Islet of Langerhans (tissue), 1 donor: ENCODE results near the gene IL24.

ENCODE experiments used
- FAIRE-seq: peaks from one replicate; lab custom pipeline; 2011; peaks lifted over from hg19 to GRCh38; lab: Jason Lieb, UNC

Gene IL24

DNA sequence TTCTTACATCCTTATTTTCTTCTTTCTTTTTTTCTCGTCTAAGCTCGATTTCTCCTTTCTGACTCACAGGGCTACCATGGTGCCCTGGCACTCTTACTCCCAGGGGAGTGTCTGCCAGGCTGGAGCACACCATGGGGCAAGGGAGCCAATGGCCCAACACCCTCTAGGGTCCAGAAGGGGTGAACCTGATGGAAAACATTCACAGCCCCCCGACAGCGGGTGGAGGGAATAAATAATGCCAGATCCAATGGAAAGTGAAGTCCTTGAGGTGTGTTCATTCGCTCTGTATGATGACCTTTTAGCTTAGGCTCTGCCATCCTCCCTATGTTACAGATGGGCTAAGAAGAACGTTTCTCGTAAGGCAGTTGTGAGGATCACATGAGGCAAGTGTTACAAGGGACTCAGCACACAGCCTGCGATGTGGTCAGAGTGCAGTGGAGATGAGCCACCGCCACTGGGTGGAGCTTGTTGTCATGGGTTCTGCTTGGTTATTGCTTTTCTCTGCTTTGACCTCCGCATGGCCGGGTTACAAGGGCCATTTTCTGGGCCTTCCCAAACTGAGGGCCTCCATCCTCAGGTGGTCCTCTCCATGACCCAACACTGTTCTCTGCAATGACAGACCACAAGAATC, 28.0 kb downstream of the IL24 start:
- no peak for FAIRE-seq

DNA sequence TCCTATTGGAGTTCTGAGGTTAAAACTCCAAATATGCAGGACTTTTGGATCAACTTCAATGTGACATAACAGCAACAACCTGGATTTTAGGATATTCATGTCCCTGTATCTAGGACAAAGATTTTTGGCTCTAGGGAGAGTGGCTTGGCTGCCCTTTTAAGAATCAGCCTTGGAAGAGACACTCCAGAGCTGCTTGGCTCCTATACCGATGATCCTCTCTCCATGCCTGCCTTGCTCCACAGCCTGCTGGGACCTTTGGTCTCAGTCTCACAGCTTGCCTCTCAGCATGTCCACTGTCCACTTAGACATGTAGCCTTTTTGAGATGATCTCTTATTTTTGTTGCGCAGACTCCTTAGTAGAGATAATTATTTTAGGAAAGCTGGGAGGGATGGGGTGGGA, 29.0 kb downstream of the IL24 start:
- FAIRE-seq = no peak

DNA sequence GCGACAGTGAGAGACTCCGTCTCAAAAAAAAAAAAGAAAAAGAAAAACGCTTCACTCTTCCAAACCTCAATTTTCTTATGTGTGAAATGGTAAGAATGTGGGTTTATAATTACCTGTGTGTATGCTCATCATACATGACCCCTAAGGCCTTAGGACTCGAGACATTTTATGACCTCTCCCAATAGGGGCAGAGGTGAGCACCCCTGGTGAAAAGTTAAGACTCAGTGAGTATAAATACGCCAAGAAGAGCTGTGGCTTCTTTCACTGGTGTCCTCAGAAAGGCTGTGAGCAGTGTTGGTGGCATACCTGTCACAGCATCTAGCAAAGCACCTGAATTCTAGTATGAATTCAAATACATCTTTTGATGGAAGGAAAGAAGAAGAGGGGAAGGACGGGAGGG, 32.3 kb downstream of the IL24 start:
- FAIRE-seq = no peak

DNA sequence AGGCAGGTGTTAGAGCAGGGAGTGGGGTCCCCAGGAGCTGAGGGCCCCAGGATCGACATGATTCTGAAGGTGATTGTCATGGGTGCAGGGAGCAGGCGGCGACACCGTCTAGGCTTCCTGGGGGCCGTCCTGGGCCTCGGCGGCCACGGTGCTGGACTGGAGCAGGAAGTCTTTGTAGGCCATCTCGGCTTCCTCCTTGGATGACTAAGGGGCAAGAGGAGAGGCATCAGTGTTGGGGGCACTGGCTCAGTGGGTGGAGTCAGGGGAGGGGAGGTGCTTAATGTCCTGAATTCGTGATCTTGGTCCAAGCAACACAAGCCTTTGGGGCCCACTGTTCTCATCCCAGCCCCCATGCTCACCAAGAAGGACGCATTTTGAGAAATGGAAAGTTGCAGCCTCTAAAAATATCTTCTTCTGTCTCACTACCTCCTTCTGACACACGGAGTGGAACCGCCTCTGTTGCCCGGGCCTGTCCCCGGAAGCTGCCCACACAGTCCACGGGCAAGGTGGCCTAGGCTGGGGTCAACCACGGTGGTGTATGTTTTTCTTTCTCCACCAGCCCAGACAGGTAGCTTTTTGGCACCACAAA, 33.1 kb downstream of the IL24 start:
- FAIRE-seq = no peak

DNA sequence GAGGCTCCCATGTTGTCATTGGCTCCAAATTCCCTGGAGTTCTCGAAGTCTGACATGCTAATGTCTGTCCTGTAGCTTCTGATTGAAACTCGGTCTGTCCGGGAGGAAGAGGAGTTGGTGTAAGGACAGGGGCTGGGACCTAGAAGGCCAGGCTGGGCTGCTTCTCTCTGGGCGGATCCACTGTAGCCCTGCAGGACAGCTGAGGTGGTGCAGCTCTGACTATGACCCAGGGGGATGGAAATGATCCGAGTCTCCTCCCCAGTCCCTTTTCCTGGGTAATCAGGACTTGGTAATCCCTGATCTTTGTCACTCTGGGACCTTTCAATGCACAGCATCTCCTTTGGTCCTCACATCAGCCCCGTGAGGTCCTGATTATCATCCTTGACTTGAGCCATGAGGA, 34.5 kb downstream of the IL24 start:
- FAIRE-seq = no peak

DNA sequence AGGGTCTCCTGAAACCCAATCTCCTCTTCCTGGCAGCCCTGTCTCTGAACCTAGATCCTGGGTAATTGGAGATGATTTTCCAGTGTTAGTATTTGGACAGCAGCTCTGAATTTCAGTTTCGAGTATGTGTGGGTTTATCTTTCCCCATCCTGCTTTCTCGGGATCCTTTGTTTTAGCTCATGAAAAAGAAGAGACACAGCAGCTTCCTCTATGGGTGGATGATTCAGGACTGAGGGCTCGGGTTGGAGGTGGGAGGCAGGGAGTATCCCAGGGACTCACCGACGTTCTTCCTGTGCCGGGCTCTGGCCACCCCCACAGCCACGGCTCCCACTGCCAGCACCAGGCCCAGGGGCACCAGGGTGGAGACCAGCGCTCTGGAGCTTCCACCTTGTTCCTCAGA, 34.9 kb downstream of the IL24 start:
- FAIRE-seq = no peak

DNA sequence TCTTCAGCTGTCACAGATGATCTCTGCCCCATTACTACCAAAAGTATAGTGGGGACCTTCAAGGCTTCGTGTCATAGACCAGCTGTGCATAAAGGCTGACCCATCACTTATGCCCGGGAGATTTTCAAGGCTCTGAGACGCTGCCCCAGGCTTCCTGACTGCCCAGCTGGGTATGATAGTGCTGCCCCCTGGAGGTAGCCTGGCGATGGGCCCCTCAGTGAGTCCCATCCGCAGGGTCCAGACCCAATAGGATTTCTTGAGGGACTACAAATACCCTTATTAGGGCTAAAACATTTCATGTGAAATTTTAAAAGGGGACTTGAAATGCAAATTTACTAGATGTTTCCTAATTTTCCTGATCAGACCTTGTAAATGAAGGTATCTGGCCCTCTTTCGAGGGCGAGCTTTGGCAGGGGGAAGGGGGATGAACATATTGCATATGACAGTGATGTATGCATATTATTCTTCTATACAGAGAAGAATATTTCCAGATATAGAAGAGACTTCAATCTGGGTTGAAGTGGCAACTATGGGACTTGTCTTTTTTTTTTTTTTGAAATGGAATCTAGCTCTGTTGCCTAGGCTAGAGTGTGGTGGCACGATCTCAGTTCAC, 36.2 kb downstream of the IL24 start:
- FAIRE-seq = no peak

DNA sequence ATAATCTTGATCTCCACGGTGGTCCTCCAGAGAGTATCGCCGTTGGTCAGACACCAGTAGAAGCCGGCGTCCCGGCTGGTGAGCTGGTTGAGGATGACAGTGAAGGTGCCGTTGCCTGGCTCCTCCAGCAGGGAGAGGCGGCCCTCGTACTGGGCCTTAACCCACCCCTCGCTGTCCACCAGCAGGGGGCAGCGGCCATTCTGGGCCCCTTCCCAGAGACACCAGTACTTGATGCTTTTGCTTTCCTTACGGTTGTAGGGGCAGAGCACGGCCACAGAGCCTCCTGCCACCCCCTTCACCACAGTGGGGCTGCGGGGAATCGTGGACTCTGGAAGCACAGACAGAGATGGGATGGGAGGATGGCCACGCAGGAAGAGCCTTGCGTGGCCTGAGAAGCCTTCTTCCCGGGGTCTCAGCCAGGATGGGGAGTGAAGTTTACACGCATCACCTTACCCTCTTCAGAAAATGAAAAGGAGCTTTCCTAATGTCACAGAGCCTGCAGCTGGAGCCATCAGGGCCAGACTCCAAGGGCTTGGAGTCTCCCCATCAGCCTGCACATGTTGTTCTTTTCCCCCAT, 38.3 kb downstream of the IL24 start:
- no peak for FAIRE-seq

DNA sequence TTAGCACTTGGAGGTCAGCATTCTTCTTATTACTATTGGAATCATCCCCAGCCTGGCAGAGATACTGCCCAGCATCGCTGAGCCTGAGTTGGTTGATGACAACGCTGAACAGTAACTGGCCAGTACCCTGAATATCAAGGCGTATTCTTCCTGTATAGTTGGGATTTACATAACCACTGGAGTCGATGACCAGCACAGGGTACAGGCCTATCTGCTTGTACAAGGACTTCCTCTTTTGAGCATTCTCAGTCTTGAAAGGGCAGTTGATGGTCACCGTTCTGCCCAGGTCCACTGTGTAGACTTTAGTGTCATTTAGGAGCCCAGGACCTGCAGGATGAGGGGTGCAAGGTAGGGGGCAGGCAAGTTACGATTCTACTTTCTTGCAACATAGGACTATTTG, 40.2 kb downstream of the IL24 start:
- FAIRE-seq = no peak

DNA sequence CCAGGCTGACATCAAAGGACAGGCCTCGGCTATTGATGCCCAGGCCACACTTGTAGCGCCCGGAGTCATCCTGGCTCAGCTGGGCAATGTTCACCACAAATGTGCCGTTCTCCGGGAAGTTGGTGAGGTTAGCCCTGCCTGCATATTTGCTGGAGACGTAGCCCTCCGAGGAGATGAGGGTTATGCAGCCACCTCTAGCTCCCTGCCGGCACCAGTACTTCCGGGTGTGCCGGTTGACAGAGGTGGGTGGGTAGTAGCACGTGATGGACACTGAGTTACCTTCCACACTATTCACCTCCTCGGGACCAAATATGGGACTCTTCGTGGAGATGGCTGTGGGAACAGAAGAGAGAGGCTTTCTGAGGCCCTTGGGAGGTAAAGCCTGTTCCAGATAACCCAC, 41.9 kb downstream of the IL24 start:
- FAIRE-seq = no peak

DNA sequence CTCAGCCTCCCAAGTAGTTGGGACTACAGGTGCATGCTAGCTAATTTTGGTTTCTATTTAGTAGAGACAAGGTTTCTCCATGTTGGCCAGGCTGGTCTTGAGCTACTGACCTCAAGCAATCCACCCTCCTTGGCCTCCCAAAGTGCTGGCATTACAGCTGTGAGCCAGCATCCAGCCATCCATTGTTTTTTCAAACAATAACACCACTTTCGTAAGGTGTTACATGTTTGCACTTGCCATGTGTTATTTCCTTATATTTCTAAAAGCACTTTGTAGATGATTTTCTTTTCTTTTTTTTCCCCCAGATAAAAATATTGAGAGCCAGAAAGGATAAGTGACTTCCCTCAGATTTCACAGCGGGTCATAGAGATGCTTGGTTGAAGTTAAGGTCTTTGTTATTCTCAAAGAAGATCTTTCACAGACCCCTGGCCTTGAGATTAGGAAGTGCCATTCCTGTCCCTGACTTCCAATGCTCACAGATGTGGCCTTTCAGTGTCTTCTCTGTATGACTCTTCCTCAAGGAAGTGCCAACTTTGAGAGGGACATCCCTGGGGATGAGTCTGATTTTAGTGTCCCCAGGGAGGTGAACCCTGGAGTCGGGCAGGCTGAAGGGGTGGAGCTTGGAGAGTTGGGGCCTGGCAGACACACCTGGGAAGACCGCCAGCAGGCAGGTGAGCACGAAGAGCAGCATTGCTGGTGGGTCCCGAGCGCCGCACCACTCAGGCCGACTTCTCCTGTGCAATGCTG, 42.8 kb downstream of the IL24 start:
- FAIRE-seq = no peak

DNA sequence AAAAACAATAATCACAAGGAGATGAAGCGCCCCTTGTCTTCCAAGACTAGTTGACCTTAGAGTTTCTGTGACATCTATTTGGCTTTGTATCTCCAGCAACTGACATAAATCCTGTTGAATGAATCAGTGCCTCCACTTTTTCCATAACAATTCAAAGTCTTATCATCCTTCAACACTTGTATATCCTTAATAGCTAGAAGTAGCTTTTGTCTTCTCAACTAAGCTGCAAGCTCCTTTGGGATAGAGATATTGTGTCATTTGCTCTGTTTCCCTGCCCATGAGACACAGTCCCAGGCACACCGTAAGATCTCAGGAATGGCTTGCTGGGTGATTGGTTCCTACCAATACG, 43.3 kb downstream of the IL24 start:
- FAIRE-seq = no peak

DNA sequence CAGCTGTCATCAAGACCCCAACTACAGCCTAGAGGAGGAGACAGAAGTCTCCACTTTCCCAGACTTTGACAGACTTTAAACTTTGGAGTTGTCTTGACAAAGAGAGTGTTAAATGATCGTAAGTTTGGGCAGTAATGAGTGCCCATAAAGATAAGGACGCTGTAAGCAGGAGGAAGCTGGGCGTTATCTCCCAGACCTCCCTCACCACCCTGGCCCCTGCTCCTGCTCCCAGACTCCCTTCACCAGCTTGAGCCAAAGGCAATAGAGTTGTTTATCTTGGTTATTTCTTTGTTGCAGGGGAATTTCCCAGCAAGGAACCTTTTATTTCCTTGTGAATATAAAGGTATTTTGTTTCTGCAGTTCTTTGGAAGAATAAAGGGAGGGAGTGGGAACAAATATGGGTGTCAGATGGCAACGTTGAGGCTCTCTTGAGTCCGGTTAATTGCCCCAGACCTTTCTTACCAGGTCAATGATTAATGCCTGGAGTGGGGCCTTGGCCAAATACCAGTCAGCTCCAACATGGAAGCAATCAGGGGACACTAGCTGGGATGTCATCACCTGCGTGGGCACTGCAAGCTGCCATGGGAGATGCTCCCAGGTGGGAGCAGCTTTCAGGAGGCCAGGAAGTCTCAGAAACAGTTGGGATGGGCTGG, 44.6 kb downstream of the IL24 start:
- no peak for FAIRE-seq

DNA sequence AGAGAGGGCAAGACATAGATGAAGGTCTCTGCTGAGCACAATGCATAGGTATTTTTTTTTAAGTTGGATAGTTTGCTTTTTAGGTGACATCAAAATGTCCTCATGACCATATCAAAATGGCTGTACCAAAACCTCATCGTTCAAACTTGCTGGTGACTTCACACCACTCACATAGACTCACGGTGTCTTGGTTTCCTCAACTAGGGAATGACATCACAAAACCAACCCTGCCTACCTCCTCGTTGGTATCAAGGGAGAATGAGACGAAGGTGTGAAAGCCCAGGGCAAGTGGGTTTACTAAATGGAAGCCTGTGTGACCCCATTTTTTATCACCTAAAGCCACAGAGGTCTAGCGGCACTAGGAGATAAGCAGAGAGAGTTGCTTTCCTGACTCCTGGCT, 47.5 kb downstream of the IL24 start:
- FAIRE-seq = no peak

DNA sequence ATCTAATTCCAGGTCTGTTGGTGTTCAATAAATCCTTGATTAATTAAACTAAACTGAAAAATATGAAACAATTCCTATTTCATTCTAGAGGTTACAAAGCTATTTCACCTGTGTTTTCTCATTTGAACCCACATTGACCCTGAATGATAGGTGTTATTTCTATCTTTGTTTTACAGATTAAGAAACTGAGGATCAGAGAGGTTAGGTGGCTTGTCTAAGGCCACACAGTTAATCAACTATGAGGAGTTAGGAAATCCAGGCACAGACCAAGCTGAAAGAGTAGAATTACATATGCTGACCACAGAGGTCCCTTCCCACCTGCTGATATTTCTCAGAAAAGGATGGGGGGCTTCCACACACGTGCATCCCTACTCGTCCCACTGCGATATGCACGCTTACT, 48.5 kb downstream of the IL24 start:
- FAIRE-seq = no peak

DNA sequence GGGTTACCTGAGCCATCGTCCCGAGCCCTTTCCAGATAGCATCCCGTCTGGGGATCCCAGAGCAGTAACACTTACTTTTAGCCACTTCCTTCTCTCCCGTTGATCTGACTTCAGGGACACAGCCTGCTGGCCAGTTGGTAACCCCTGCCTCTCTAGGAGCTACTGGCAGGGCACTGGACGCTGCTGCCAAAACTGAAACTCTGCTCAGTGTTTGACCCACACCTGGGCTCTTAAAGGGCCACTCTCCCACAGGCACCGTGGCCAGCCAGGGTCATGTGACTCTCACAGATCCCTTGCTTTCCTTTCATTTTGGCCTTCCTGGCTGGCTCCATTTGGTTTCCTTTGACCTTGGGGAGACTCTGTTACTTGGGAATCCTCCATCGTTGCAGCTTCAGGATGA, 49.0 kb downstream of the IL24 start, which contains the start of gene PIGR:
Gene PIGR, minus strand, starts transcription at position 206 of the 400 bp plus-strand sequence. CDS start 5,935 bp downstream, outside the sequence.
- FAIRE-seq = no peak

DNA sequence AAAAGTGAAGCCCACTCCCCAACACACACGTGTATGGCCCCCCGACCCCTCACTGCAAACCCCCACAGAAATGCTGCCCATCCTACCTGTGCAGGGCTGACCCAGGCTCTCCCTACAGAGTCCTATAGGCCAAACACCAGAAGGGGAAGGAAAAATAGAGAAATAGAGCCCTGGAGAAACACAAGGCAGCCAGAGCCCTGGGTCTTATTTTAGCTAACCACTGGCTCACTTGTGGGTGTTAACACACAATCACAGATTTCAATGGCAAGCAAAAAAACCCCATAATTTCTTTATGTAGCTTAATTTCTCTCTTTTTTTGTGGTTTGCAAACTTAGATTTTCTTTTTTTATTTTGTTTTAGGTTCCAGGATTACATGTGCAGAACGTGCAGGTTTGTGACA, 50.0 kb downstream of the IL24 start:
- FAIRE-seq = no peak

DNA sequence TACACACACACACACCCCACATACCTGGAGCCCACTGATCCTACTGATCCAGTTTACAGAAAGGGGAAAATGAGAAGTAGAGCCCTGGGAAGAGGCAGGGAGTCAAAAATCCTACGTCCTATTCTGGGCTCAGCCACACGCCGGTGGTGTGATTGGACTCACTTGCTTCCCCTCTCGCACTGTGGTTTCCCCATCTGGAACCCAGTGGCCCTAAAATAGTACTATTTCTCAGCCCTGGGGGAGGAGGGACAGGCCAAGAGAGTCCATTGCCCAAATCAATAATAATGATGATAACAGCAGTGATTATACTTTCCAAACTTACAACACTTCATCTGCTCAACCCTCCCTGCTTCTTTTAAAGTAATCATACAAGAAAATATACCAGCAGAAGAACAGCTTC, 52.0 kb downstream of the IL24 start:
- no peak for FAIRE-seq

DNA sequence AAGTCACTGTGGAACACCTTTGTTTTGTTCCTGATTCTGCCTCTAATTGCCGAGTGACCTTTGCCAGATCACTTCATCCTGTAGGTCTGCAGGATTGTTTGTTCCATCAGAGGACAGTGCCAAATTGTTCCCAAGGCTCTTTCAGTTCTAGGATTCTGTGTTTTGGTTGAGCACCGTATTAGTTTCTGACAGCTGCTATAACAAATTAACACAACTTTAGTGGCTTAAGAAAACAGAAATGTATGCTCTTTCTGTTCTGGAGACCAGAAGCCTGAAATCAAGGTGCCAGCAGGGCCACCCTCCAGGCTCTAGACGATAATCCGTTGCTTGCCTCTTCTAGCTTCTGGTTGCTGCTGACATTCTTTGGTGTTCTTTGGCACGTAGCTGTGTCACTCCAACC, 52.4 kb downstream of the IL24 start:
- FAIRE-seq = no peak

DNA sequence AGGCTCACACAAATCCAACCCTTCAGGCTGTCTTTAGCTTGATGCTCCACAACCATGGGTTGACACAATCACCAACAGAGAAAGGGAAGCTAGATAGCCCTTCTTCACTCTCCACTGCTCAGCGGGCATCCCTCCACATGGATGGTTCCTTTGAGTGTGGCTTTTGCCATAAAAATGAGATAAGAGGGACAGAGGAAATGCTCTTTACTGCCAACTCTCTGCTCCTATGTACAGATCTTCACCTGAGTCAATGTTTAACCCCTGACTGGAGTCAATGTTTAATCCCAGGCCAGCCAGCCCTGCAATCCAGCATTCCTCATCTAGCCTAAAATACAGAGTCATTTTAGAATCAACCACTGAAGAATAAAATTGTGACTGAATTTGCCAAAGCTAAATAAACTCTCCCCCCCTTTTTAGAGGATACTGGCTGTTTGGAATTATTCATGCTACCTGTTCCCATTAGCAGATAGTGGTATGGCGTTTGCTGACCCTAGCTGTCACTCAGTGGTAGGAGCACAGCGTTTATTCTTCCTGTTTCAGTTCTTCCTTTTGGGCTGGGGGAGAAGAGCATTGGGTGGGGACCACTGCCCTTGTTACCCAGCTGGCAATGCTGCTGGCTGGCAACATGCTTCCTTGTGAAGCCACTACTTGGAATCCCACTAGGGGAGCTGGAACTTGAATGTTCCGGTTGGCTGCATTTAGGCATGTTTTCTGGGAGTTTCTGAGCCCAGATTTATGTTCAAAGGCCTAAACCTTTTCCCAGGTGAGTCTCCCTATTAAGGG, 54.3 kb downstream of the IL24 start:
- FAIRE-seq = no peak

DNA sequence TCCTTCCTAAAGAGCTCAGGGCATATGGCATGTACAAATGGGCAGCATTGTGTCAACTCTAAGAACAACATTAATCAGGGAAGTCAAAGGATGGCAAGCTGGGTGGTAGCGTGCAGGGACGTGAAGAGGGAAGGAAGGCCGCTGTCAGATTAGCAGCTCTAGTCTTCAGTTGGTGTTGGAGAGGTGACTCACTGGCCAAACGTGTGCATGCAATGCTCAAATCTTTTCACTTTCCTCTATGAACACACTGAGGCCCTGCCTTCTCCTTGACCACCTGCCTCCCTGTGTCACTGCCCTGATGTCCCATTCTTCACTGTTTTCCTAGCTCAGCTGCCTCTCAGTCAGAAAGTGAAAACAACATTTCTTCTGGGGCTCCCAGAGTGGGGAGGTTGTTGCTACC, 54.9 kb downstream of the IL24 start:
- no peak for FAIRE-seq

DNA sequence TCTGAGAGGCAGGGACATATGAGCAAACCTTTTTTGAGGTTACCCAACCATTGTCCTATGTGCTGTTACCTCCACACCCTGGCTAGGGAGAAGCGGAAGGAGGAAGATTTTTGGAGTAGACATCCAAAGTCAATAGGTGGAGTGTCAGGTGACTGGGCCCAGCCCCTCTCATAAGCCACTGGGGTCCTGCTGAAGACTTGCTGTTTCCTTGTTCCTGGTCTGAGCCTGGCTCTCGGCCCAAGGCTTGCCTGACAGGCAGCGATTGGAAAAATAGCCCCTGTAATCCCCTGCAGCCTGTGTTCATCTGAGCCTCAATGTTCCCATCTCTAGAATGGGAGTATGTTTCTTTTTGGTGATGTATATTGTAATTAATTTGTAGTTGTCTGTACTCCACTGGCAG, 55.9 kb downstream of the IL24 start:
- FAIRE-seq = no peak
